Measurements from ENCODE around the gene SCO2. TPM values are rescaled to one million over a fixed set of nuclear protein-coding genes. Genes with fewer than 3 reads are reported as not detected.
A peak's percentile ranks its signal among the peaks of the same experiment; 100 is the strongest.

The SCO2 gene
- total and polyA plus RNA-seq, 9 of the 15 experiments (the other 6 are each of a cell fraction or from before 2014, with no cell fraction given) = 0.34 to 4.0 (median 1.1) TPM; not detected in 3

DNA sequence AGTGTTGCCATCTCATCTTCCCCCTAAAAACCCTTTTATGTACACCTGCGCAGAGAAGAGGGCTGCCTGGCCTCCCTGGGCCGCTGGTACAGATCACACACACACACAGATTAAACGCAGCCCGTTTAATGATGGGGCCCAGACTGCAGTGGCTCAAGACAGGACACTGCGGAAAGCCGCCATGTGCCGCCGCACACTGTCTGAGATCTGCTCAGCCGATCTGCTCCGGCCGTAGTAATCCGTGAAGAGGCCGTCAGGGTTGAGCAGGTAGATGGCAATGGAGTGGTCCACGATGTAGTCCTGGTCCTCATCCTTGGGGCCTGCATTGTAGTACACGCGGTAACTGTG, 2.0 kb downstream of the SCO2 start (continued):
- no peak for TF ChIP-seq MAFG (tag; conservative IDR thresholded peaks at IDR 0.05)

- CTCF ChIA-PET (ENCODE audit: low intra/inter-chr PET ratio) = no interaction called here
- BruUV-seq (replicated peaks) = TSS peak; percentile 20
- no peak for TF ChIP-seq ZNF76 (CRISPR knock-in tag; IDR thresholded peaks at IDR 0.05; ENCODE audit: borderline replicate concordance)
- TF ChIP-seq MCM2 (IDR thresholded peaks at IDR 0.05; ENCODE audit: low read depth) = no peak
- TF ChIP-seq NFRKB (IDR thresholded peaks at IDR 0.05; ENCODE audit: low read depth) = no peak
- TF ChIP-seq POLR2G (IDR thresholded peaks at IDR 0.05; ENCODE audit: low read depth, low read length) = peak; percentile 51; the same call in 1 of the 2 replicates
- no peak for TF ChIP-seq CHD2 (IDR thresholded peaks at IDR 0.05; ENCODE audit: low read depth, low read length)
- TF ChIP-seq RHOXF2B (CRISPR knock-in tag; conservative IDR thresholded peaks at IDR 0.05) = no peak
- TF ChIP-seq KLF16 (IDR thresholded peaks at IDR 0.05) = no peak
- peak; percentile 27; the same call in 1 of the 2 replicates for TF ChIP-seq RBFOX2 (IDR thresholded peaks at IDR 0.05; ENCODE audit: low read depth, low read length)
- no peak for TF ChIP-seq SIN3B (IDR thresholded peaks at IDR 0.05; ENCODE audit: low read depth)
- TF ChIP-seq RBM25 (IDR thresholded peaks at IDR 0.05; ENCODE audit: low read depth, low read length, severe bottlenecking) = no peak
- TF ChIP-seq BACH1 (tag; IDR thresholded peaks at IDR 0.05) = no peak
- no peak for TF ChIP-seq PPARD (CRISPR knock-in tag; IDR thresholded peaks at IDR 0.05)
- no peak for TF ChIP-seq TCF7L2 (IDR thresholded peaks at IDR 0.05; ENCODE audit: low read depth, low read length)
- no peak for TF ChIP-seq NONO (IDR thresholded peaks at IDR 0.05; ENCODE audit: low read depth in 2 of 2, low read length in 1 of 2)
- TF ChIP-seq ZNF57 (CRISPR knock-in tag; IDR thresholded peaks at IDR 0.05) = no peak
- TF ChIP-seq ZNF217 (CRISPR knock-in tag; IDR thresholded peaks at IDR 0.05) = no peak
- TF ChIP-seq ETS2 (tag; IDR thresholded peaks at IDR 0.05; ENCODE audit: borderline replicate concordance, poor library complexity, severe bottlenecking) = no peak
- TF ChIP-seq CBX1 (IDR thresholded peaks at IDR 0.05; ENCODE audit: low read depth) = no peak
- TF ChIP-seq MYNN (IDR thresholded peaks at IDR 0.05) = no peak
- no peak for TF ChIP-seq MYNN (CRISPR knock-in tag; IDR thresholded peaks at IDR 0.05)
- no peak for TF ChIP-seq MYC (IDR thresholded peaks at IDR 0.05; ENCODE audit: low read depth, low read length)
- no peak for TF ChIP-seq MYC (CRISPR knock-in tag; IDR thresholded peaks at IDR 0.05; ENCODE audit: borderline replicate concordance, low read depth)
- TF ChIP-seq RBM22 (IDR thresholded peaks at IDR 0.05; ENCODE audit: low read depth, low read length, poor library complexity, severe bottlenecking) = peak; percentile 22
- no peak for TF ChIP-seq MCM5 (IDR thresholded peaks at IDR 0.05; ENCODE audit: low read depth)
- TF ChIP-seq DIDO1 (tag; IDR thresholded peaks at IDR 0.05; ENCODE audit: low read depth) = no peak
Observed at GRCh38 chr22:50522806-50523438, 2.5 kb downstream of the SCO2 start.

More at GRCh38 chr22:50522806-50523438, 2.5 kb downstream of the SCO2 start:
- Histone ChIP-seq H3K4me3 (no peak overlapping the region), H3K27me3 (ENCODE audit: control insufficient read depth in 2 of 2, insufficient read depth in 2 of 2, low read length in 2 of 2) (no peaks in the 10 kb centered on the region), H3K9ac (ENCODE audit: insufficient read depth in 1 of 2, low read depth in 2 of 2, low read length in 2 of 2) (no peak overlapping the region; a peak in 1 of 4 replicates), H3K4me2 (ENCODE audit: insufficient read depth, low read length) (no peak overlapping the region), H3K9me3 (replicated peaks; ENCODE audit: control insufficient read depth, insufficient read depth, low read depth, low read length) (no peaks in the 10 kb centered on the region), H3K9me1 (ENCODE audit: control insufficient read depth, insufficient read depth, low read length) (no peaks in the 10 kb centered on the region), H3K4me1 (replicated peaks in 1 of 2; ENCODE audit: control insufficient read depth in 2 of 2, insufficient read depth in 2 of 2, low read length in 2 of 2) (peaks cover 8 to 50% of the 10 kb centered on the region in 2 experiments; a peak in 4 of 5 replicates), H2AFZ (ENCODE audit: low read depth, low read length) (no peak overlapping the region), H3K79me2 (ENCODE audit: control insufficient read depth, insufficient read depth, low read length) (peaks cover 34% of the 10 kb centered on the region), H3K27ac (ENCODE audit: extremely low read depth, low read depth, low read length) (no peak overlapping the region), H4K20me1 (replicated peaks; ENCODE audit: control insufficient read depth, insufficient read depth, low read length) (peaks cover 12% of the 10 kb centered on the region; the same call in 1 of the 2 replicates), H3K36me3 (ENCODE audit: control insufficient read depth, insufficient read depth, low read length) (peaks cover 58% of the 10 kb centered on the region; the same call in 1 of the 3 replicates)
- intact Hi-C loops (cut with micrococcal nuclease) = no loop called here
- ATAC-seq = no peak
- FAIRE-seq = no peak
- DNase-seq (ENCODE audit: extremely low read depth in 1 of 4, low spot score in 3 of 4) = no peak
- POLR2A ChIA-PET = interaction anchor here (0.5 to 5.3 kb wide), 6 partner anchors 9 to 282 kb away, joined by 3 to 65 read pairs (median 5); partner anchors contain the start of genes LMF2, NCAPH2 and SYCE3
- WGBS (ENCODE audit: insufficient coverage, low coverage, missing lambda C conversion rate) = 87% methylated on average over 14 of the region's 22 CpGs
- in situ Hi-C loops (cut with MboI) = loop anchor here (5.0 kb wide), 1 partner anchor 44 kb away; no protein-coding TSS in a partner anchor
